ENCODE measurements around the gene NEK9.
A peak's percentile ranks its signal among the peaks of the same experiment; 100 is the strongest.

The NEK9 gene

DNA sequence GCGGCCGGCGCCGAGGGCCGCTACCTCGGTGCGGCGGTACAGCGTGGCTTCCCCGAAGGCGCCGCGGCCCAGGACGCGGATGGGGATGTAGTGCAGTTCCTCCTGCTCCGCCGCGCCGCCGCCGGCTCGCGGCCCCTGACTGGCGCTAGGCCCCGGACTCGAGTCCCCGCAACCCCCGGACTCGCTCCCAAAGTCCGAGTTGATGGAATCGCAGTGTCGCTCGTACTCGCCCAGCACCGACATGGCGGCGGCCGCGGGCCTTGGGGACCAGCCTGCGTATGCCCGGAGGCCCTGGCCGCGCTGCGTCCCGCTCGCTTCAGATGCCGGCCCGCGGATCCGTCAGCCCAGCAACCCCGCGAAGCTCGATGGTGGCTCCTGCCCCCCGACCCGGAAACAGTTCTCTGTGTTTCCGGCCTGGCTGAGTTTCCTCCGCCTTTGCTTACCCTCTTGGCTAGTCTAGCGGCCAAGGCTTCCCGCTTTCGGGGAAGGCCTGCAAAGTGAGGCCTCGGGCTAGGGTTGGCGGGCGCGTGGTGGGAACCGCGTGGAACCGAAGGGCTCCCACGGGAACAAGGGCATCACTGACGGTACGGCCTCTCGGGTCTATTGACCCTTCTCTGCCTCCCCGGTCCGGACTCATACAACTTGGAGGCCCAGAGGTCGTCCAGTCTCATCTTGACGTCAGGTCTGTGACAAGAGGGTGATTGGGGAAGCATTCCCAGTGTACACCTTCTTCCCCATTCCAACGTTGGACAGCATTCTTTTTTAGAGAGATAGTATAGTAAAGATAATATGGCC, at the start of gene NEK9:
Gene NEK9, minus strand, starts transcription at position 370 of the 795 bp plus-strand sequence. Its CDS starts 127 bp downstream, at position 243.
- no peaks in the 10 kb centered on the region for H3K9me3 ChIP-seq (ENCODE audit: control insufficient read depth, low read length)
- H3K27me3 ChIP-seq (replicated peaks; ENCODE audit: control insufficient read depth, insufficient read depth, low read length) = no peaks in the 10 kb centered on the region

DNA sequence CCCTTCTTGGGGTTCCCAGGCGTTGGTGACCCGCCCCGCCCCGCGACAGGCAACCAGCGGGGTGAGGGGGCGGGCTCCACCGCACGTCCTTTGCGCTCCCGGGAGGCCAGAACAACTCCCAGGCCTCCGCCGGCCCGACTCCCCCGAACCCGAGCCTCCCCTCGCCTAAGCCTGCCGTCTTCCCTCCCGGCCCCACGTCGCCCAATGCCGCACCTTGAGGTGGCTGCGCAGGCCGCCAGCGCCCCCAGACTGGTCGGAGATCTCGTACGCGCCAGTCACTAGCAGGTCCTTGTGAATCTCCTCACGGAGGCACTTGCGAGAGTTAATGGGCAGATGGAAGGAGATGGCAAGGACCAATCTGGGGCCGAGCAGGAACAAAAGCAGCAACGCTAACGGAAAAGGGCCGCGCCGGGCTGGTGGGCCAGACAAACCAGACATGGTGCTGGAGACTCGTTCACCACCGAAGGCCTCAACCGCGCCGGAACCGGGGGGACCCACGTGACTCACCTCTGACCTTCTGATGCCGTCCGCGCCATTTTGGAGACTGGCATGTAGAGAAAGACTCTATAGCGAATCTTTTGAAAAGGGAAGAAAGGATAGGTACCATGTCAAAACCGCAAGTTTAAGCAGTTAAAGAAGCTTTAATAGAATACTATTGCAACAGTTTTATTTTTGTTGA, 49.4 kb upstream of the NEK9 start, which contains the start of gene TMED10:
Gene TMED10, minus strand, starts transcription at position 471 of the 679 bp plus-strand sequence. Its CDS starts 33 bp downstream, at position 438.
- no peaks in the 10 kb centered on the region for H3K9me3 ChIP-seq (ENCODE audit: control insufficient read depth, low read length)
- H3K4me1 ChIP-seq (ENCODE audit: control insufficient read depth, insufficient read depth, low read length) = peaks cover 22% of the 10 kb centered on the region
- H3K27me3 ChIP-seq (replicated peaks; ENCODE audit: control insufficient read depth, insufficient read depth, low read length) = no peaks in the 10 kb centered on the region

More for the DNA sequence above, at the start of gene NEK9:
- Histone ChIP-seq H3K36me3 (ENCODE audit: control insufficient read depth, insufficient read depth, low read length, severe bottlenecking) (peaks cover 7% of the 10 kb centered on the region), H3K9ac (ENCODE audit: low read length) (peak within 1 kb of the TSS; percentile 94), H3K4me1 (ENCODE audit: control insufficient read depth, insufficient read depth, low read length) (peaks cover 32% of the 10 kb centered on the region), H3K4me3 (ENCODE audit: low read length) (peak within 1 kb of the TSS; percentile 83)
- peak; percentile 86 for DNase-seq (ENCODE audit: low read depth)

DNA sequence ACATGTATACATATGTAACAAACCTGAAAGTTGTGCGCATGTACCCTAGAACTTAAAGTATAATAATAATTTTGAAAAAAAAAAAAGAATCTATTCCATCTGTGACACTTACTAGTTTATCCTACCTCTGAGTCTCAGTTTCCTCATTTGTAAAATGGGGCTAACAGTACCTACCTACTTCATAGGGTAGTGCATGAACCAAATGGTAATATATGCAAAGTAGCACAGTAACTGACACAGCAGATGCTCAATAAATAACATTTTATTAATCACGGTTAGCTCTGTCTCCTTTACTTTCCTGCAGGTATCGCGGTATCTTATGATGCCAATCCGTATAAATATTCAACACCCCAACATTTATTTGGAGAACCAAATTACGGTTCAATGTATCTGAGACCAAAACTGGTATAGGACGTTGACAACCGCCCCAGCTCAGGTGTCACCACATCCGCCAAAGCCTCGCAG, 48.9 kb upstream of the NEK9 start:
- H3K9me3 ChIP-seq (ENCODE audit: control insufficient read depth, low read length) = no peaks in the 10 kb centered on the region
- H3K4me1 ChIP-seq (ENCODE audit: control insufficient read depth, insufficient read depth, low read length) = peaks cover 17% of the 10 kb centered on the region
- no peak for DNase-seq (ENCODE audit: low read depth)
- H3K27me3 ChIP-seq (replicated peaks; ENCODE audit: control insufficient read depth, insufficient read depth, low read length) = no peaks in the 10 kb centered on the region
- no peaks in the 10 kb centered on the region for H3K36me3 ChIP-seq (ENCODE audit: control insufficient read depth, insufficient read depth, low read length, severe bottlenecking)
- H3K4me3 ChIP-seq (ENCODE audit: low read length) = peak overlapping the region; percentile 99
- peak overlapping the region; percentile 98 for H3K9ac ChIP-seq (ENCODE audit: low read length)

More for the DNA sequence above, 49.4 kb upstream of the NEK9 start, which contains the start of gene TMED10:
- peak within 1 kb of the TSS; percentile 98 for H3K9ac ChIP-seq (ENCODE audit: low read length)
- peak within 1 kb of the TSS; percentile 99 for H3K4me3 ChIP-seq (ENCODE audit: low read length)
- no peaks in the 10 kb centered on the region for H3K36me3 ChIP-seq (ENCODE audit: control insufficient read depth, insufficient read depth, low read length, severe bottlenecking)
- peak; percentile 94 for DNase-seq (ENCODE audit: low read depth)

DNA sequence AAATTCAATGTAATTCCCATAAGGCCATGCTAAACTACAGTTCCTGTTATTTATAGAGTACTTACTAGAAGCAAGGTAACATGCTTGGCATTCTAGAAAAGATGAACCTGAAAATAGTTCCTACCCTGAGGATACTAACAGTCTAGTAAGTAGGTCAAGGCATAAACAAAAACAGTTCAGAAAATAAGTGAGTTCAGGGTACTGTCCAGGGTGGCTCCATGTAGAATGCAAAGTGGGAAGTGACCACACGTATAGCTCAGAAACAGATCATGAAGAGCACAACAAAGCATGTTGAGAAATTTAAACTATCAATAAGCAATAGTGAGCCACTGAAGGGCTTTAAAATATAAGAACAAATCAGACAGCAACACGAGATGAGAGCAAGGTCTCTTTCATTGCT, 47.2 kb upstream of the NEK9 start:
- no peaks in the 10 kb centered on the region for H3K36me3 ChIP-seq (ENCODE audit: control insufficient read depth, insufficient read depth, low read length, severe bottlenecking)
- H3K4me3 ChIP-seq (ENCODE audit: low read length) = peak overlapping the region; percentile 99
- no peaks in the 10 kb centered on the region for H3K27me3 ChIP-seq (replicated peaks; ENCODE audit: control insufficient read depth, insufficient read depth, low read length)
- no peak for DNase-seq (ENCODE audit: low read depth)
- H3K9me3 ChIP-seq (ENCODE audit: control insufficient read depth, low read length) = no peaks in the 10 kb centered on the region
- H3K9ac ChIP-seq (ENCODE audit: low read length) = no peak overlapping the region
- peaks cover 22% of the 10 kb centered on the region for H3K4me1 ChIP-seq (ENCODE audit: control insufficient read depth, insufficient read depth, low read length)

DNA sequence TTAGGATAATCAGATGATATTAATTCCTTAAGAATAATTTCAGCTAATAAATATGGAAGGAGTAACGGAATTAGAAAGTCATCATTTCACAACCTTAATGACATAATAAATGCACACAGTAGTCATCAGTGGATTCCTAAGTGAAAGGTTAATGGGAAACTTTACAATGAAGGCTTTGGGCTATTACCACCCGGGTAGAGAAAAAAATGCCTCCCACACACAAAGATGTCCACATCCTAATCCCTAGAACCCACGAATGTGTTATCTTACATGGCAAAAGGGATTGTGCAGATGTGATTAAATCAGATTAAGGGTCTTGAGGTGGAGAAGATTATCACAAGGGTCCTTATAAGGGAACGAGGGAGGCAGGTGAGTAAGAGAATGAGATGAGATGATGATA, 43.9 kb upstream of the NEK9 start:
- Histone ChIP-seq H3K9me3 (ENCODE audit: control insufficient read depth, low read length) (no peaks in the 10 kb centered on the region), H3K9ac (ENCODE audit: low read length) (no peak overlapping the region), H3K4me1 (ENCODE audit: control insufficient read depth, insufficient read depth, low read length) (peaks cover 29% of the 10 kb centered on the region), H3K27me3 (replicated peaks; ENCODE audit: control insufficient read depth, insufficient read depth, low read length) (no peaks in the 10 kb centered on the region), H3K4me3 (ENCODE audit: low read length) (no peak overlapping the region), H3K36me3 (ENCODE audit: control insufficient read depth, insufficient read depth, low read length, severe bottlenecking) (no peaks in the 10 kb centered on the region)
- no peak for DNase-seq (ENCODE audit: low read depth)

DNA sequence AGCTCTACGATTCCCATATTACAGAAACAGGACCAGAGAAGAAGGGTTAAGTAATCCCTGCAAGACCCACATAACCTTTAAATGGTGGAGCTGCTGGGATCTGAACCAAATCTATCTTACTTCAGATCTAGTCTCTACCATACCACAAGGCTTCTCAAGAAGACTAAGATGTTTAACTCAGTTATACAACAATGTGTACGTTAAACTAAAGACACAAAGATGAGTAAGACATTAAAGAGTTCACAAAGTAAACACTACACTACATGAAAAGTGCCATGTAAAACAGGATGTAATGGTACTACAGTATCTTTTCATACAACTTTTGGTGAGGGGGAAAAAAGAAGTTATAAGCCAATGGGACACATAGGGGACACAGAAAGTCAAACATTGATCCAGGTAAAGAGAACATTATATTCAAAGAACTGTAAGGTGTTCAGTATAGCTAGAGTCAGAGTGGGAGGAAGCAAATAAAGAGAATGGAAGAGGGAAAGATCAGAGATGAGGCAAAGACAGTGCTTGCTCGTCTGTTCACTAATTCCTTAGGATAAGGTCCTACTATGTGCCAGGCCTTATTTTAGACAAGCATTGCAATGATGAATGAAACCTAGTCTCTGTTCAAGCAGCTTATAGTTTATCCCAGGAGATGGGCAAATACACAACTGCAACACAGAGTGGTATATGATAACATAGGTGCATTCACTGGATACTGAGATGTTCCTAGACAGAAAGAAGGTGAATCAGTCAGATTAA, 41.9 kb upstream of the NEK9 start:
- Histone ChIP-seq H3K27me3 (replicated peaks; ENCODE audit: control insufficient read depth, insufficient read depth, low read length) (no peaks in the 10 kb centered on the region), H3K36me3 (ENCODE audit: control insufficient read depth, insufficient read depth, low read length, severe bottlenecking) (no peaks in the 10 kb centered on the region), H3K4me1 (ENCODE audit: control insufficient read depth, insufficient read depth, low read length) (peaks cover 25% of the 10 kb centered on the region), H3K4me3 (ENCODE audit: low read length) (no peak overlapping the region), H3K9ac (ENCODE audit: low read length) (no peak overlapping the region), H3K9me3 (ENCODE audit: control insufficient read depth, low read length) (no peaks in the 10 kb centered on the region)
- no peak for DNase-seq (ENCODE audit: low read depth)

DNA sequence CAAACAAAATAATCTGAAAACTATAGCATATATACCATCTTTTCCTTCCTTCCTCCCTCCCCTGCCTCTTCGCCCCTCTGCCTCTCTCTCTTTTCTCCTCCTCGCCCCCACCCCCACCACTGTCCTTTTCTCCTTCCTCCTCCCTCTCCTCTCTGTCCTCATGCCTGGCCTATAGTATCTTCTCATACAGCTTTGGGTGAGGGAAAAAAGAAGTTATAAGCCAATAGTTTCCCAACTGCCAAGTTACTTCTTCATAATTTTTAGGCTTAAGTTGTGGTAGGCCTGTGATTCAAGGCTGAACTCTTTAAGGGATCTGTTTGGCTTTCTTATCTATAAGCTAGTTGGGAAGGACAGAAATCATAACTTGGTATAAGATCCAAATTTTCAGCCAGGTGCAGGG, 40.5 kb upstream of the NEK9 start:
- H3K9me3 ChIP-seq (ENCODE audit: control insufficient read depth, low read length) = no peaks in the 10 kb centered on the region
- H3K4me1 ChIP-seq (ENCODE audit: control insufficient read depth, insufficient read depth, low read length) = peaks cover 25% of the 10 kb centered on the region
- no peak for DNase-seq (ENCODE audit: low read depth)
- H3K27me3 ChIP-seq (replicated peaks; ENCODE audit: control insufficient read depth, insufficient read depth, low read length) = no peaks in the 10 kb centered on the region
- H3K9ac ChIP-seq (ENCODE audit: low read length) = no peak overlapping the region
- H3K4me3 ChIP-seq (ENCODE audit: low read length) = no peak overlapping the region
- peaks cover 4% of the 10 kb centered on the region for H3K36me3 ChIP-seq (ENCODE audit: control insufficient read depth, insufficient read depth, low read length, severe bottlenecking)

DNA sequence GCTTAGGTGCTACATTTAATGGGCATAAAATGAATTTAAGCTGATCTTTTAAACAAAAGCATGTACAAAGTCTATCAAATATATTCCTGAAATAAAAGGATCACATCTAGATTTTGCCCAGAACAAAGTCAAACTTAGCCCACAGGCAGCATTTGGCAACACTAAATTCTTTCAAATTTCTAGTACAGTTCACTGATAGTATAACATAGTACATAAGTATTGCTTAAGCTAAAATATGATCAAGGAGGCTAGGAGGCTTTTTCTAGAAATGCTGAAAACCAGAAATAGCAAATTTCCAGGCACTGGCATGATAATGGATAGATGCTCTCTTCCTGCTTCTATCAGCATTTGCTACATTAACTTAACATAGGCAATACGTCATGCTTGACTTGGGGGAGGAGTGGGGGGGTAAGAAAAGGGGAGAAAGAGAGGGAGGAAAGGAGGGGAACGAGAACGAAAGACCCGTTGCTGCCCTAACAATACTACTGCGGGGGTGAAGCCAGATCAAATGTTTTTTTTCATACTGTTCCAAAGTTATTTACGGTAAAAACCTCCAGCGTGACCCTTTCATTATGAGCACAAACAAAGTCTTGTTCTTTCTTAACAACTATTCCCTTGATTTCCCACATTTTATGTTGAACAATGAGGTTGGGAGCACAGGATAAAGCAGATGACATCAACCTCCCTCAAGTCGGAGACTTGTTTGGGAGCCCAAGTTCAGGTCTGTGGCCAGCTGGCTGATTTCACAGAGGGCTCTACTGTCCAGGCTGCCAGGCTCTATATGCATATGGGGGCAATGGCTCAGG, 38.9 kb upstream of the NEK9 start:
- Histone ChIP-seq H3K4me1 (ENCODE audit: control insufficient read depth, insufficient read depth, low read length) (peaks cover 22% of the 10 kb centered on the region), H3K9me3 (ENCODE audit: control insufficient read depth, low read length) (no peaks in the 10 kb centered on the region), H3K4me3 (ENCODE audit: low read length) (no peak overlapping the region), H3K36me3 (ENCODE audit: control insufficient read depth, insufficient read depth, low read length, severe bottlenecking) (peaks cover 4% of the 10 kb centered on the region), H3K9ac (ENCODE audit: low read length) (no peak overlapping the region), H3K27me3 (replicated peaks; ENCODE audit: control insufficient read depth, insufficient read depth, low read length) (no peaks in the 10 kb centered on the region)
- peak; percentile 74 for DNase-seq (ENCODE audit: low read depth)

DNA sequence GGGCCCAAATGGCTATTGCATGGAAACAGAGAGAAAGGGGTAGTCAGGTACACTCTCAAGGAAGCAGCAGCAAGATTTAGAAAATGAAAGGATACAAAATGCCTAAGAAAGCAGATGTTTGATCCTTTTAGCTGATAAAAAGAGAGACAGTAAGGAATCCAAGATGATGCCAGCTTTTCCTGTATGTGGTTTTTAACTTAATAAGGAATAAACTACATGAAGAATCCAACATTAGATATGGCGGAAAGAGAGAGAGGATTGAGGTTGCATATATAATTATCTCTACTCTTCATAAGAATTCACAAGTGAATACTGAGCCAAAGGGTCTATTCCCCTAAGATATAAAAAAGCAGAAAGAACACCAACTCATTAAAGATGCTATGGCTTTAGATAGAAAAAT, 38.0 kb upstream of the NEK9 start:
- no peak for DNase-seq (ENCODE audit: low read depth)
- Histone ChIP-seq H3K36me3 (ENCODE audit: control insufficient read depth, insufficient read depth, low read length, severe bottlenecking) (peaks cover 4% of the 10 kb centered on the region), H3K9me3 (ENCODE audit: control insufficient read depth, low read length) (no peaks in the 10 kb centered on the region), H3K27me3 (replicated peaks; ENCODE audit: control insufficient read depth, insufficient read depth, low read length) (no peaks in the 10 kb centered on the region), H3K9ac (ENCODE audit: low read length) (no peak overlapping the region), H3K4me1 (ENCODE audit: control insufficient read depth, insufficient read depth, low read length) (peaks cover 16% of the 10 kb centered on the region), H3K4me3 (ENCODE audit: low read length) (no peak overlapping the region)

DNA sequence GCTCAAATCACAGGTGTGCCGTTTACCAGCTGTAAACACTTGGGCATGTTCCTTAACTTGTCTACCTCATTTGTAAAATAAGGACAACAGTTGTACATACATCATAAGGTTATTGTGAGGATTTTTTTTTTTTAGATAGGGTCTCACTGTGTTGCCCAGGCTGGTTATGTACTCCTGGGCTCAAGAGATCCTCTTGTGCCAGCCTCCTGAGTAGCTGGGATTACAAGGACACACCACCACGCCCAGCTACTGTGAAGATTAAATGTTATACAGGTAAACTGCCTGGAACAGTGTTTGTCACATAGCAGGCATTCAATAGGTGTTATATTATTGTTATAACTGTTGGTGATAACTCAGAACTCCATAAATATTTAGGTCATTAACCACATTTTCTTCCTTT, 36.8 kb upstream of the NEK9 start:
- no peak for DNase-seq (ENCODE audit: low read depth)
- H3K36me3 ChIP-seq (ENCODE audit: control insufficient read depth, insufficient read depth, low read length, severe bottlenecking) = peaks cover 4% of the 10 kb centered on the region
- no peaks in the 10 kb centered on the region for H3K27me3 ChIP-seq (replicated peaks; ENCODE audit: control insufficient read depth, insufficient read depth, low read length)
- no peak overlapping the region for H3K4me3 ChIP-seq (ENCODE audit: low read length)
- H3K9me3 ChIP-seq (ENCODE audit: control insufficient read depth, low read length) = no peaks in the 10 kb centered on the region
- H3K4me1 ChIP-seq (ENCODE audit: control insufficient read depth, insufficient read depth, low read length) = peaks cover 21% of the 10 kb centered on the region
- no peak overlapping the region for H3K9ac ChIP-seq (ENCODE audit: low read length)
